Prostate gland (tissue), 2 donors: ENCODE measurements around the gene ECEL1.

Experiments used
- POLR2A ChIP-seq: fragments of 450-650 bp; IDR thresholded peaks from one replicate; pipeline ENCODE4 v1.6.1; 2016; ENCODE audit warnings: antibody characterized with exemption, mild to moderate bottlenecking
- POLR2AphosphoS5 ChIP-seq: sonication (generic); formaldehyde crosslinking; IDR thresholded peaks from one replicate; pipeline ENCODE4 v1.6.1; 2017; ENCODE audit warnings: antibody characterized with exemption
- TF ChIP-seq, protein P1 (sequence below), 4 experiments: fragments of 200-600 bp in 2 of 4; fragments of 450-650 bp in 2 of 4; sonication (generic) in 2 of 4; IDR thresholded peaks; 1 replicate in 3 of 4; 2 replicates in 1 of 4; pipeline ENCODE4 v1.5.1; 2016 to 2019; ENCODE audit warnings: antibody characterized with exemption in 4 of 4, mild to moderate bottlenecking in 2 of 4, moderate library complexity in 2 of 4

DNA sequence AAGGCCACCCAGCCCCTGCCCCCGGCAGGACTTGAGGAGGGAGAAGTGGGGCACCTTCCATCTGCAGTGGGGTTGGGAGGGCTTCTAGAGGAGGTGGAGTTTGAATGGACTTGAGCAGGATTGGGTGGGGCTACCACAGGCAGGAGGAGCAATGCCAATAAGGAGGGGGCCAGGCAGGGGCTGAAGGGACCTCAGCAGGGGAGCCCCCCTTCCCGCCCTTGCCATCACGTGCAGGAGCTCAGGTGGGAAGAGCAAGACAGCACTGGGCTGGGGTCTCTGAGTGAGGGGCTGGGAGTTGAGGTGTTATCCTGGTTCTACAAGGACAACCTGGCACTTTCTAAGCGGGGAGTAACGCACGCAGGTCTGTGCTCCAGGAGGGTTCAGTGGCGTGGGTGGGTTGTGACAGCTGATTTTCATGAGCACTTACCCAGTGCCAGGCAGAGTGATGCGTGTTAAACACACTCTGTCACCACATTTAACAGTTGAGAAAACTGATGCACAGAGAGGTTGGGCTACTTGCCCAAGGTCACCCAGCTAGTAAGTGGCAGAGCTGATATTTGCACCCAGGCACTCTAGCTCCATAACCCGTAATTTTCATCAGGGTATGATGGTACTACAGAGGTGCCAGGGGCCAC is 43.1 kb upstream of the ECEL1 start:
- TF ChIP-seq, protein P1, sequence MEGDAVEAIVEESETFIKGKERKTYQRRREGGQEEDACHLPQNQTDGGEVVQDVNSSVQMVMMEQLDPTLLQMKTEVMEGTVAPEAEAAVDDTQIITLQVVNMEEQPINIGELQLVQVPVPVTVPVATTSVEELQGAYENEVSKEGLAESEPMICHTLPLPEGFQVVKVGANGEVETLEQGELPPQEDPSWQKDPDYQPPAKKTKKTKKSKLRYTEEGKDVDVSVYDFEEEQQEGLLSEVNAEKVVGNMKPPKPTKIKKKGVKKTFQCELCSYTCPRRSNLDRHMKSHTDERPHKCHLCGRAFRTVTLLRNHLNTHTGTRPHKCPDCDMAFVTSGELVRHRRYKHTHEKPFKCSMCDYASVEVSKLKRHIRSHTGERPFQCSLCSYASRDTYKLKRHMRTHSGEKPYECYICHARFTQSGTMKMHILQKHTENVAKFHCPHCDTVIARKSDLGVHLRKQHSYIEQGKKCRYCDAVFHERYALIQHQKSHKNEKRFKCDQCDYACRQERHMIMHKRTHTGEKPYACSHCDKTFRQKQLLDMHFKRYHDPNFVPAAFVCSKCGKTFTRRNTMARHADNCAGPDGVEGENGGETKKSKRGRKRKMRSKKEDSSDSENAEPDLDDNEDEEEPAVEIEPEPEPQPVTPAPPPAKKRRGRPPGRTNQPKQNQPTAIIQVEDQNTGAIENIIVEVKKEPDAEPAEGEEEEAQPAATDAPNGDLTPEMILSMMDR (IDR thresholded peaks at IDR 0.05): no peak
- no peak for TF ChIP-seq POLR2A
- no peak for TF ChIP-seq POLR2AphosphoS5
